Astrocyte of the spinal cord (primary cell): ENCODE data around the gene CCL17.

Experiments
- DNase-seq: peaks from one replicate; pipeline ENCODE4 v3.0.0; 2011; ENCODE audit warnings: low read depth, low spot score
- H3K4me3 ChIP-seq: 2 replicates; pipeline ENCODE4 v1.5.1; 2011; ENCODE audit warnings: low read depth, mild to moderate bottlenecking, low read length, moderate library complexity
- in situ Hi-C: cut with HindIII; loops from 2 replicates; pipeline ENCODE4 v1.10.0; 2017; ENCODE audit warnings: low sequenced_read_pairs
- TF ChIP-seq, protein P1 (sequence below): IDR thresholded peaks from 2 replicates; pipeline ENCODE4 v1.5.1; 2012; ENCODE audit warnings: low read depth, mild to moderate bottlenecking, low read length, inconsistent platforms

The CCL17 gene

DNA sequence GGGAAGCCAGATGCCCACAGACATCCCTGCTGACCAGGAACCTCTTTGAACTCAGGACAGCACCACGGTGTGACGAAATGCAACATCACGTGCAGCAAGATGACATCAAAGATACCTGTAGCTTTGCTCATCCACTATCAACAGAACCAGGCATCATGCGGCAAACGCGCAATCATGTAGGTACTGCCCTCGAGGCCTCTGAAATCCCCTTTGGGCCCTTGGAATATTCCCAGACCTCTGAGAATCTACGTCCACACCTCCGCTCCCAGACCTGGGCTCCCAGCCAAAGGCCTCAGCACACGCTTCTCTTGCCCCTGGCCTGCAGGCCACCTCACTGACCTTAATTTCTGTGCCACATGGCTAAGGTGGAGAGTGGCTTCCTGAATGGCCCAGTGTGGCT, 25.0 kb upstream of the CCL17 start:
- in situ Hi-C loops, result no loop called here
- TF ChIP-seq, protein P1, sequence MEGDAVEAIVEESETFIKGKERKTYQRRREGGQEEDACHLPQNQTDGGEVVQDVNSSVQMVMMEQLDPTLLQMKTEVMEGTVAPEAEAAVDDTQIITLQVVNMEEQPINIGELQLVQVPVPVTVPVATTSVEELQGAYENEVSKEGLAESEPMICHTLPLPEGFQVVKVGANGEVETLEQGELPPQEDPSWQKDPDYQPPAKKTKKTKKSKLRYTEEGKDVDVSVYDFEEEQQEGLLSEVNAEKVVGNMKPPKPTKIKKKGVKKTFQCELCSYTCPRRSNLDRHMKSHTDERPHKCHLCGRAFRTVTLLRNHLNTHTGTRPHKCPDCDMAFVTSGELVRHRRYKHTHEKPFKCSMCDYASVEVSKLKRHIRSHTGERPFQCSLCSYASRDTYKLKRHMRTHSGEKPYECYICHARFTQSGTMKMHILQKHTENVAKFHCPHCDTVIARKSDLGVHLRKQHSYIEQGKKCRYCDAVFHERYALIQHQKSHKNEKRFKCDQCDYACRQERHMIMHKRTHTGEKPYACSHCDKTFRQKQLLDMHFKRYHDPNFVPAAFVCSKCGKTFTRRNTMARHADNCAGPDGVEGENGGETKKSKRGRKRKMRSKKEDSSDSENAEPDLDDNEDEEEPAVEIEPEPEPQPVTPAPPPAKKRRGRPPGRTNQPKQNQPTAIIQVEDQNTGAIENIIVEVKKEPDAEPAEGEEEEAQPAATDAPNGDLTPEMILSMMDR, result no peak
- DNase-seq, result no peak
- H3K4me3 ChIP-seq, result no peak overlapping the region

DNA sequence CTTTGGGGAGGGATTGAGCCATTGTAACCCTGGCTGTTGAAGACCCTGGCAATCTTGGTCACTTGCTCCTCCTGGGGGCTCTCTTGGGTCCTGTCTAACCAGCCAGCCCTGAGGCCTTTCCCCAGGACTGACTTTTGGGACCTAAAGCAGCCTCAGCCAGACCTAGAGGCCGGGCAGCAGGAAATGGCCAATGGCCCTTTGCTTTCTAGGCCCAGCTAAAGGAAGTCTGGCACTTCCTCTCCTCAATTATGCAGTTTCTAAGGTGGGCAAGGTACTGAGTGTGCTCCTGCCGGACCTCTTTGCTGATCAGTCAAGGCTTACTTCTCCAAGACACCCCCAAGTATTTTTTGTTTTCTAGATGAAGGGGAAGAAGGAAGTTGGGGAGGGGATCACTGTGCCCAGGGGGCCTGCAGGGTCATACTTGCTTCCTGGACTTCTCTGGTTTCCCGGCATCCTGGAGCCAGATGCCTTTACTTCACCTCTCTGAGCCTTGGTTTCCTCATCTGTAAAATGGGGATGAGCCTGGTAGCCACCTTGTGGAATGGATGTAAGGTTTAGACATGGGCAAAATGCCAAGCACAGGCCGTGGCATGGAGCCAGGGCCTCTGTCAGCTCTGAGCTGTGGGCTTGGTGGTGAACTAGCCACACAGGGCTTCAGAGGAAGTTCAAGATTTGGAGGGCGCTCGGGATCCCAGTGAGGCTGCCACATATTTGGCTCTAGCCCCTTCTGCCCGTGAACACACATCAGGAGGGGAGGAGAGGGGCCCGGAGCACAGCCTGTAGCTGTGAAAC, 23.7 kb upstream of the CCL17 start:
- DNase-seq, result peak; percentile 23

DNA sequence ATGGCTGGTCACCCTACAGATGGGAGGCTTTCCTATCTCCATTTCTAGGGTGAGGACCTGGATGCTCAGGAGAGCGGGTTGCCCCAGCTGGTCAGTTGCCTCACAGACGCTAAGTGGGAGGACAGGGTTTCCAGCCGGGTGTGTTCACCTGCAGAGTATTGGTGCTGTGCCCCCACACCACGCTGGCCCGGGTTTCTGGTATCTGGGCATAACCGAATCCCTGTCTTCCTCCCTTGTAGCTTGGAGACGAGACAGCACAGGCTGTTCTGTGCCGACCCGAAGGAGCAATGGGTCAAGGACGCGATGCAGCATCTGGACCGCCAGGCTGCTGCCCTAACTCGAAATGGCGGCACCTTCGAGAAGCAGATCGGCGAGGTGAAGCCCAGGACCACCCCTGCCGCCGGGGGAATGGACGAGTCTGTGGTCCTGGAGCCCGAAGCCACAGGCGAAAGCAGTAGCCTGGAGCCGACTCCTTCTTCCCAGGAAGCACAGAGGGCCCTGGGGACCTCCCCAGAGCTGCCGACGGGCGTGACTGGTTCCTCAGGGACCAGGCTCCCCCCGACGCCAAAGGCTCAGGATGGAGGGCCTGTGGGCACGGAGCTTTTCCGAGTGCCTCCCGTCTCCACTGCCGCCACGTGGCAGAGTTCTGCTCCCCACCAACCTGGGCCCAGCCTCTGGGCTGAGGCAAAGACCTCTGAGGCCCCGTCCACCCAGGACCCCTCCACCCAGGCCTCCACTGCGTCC, 22.6 kb upstream of the CCL17 start:
- no peak overlapping the region for H3K4me3 ChIP-seq
- in situ Hi-C loops, result no loop called here
- DNase-seq, result no peak
- TF ChIP-seq, protein P1, result no peak

More for the DNA sequence above, 23.7 kb upstream of the CCL17 start:
- TF ChIP-seq, protein P1, result no peak
- in situ Hi-C loops, result no loop called here
- no peak overlapping the region for H3K4me3 ChIP-seq

DNA sequence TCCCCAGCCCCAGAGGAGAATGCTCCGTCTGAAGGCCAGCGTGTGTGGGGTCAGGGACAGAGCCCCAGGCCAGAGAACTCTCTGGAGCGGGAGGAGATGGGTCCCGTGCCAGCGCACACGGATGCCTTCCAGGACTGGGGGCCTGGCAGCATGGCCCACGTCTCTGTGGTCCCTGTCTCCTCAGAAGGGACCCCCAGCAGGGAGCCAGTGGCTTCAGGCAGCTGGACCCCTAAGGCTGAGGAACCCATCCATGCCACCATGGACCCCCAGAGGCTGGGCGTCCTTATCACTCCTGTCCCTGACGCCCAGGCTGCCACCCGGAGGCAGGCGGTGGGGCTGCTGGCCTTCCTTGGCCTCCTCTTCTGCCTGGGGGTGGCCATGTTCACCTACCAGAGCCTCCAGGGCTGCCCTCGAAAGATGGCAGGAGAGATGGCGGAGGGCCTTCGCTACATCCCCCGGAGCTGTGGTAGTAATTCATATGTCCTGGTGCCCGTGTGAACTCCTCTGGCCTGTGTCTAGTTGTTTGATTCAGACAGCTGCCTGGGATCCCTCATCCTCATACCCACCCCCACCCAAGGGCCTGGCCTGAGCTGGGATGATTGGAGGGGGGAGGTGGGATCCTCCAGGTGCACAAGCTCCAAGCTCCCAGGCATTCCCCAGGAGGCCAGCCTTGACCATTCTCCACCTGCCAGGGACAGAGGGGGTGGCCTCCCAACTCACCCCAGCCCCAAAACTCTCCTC, 21.9 kb upstream of the CCL17 start:
- H3K4me3 ChIP-seq, result no peak overlapping the region
- no peak for DNase-seq
- in situ Hi-C loops, result no loop called here
- TF ChIP-seq, protein P1, result no peak

DNA sequence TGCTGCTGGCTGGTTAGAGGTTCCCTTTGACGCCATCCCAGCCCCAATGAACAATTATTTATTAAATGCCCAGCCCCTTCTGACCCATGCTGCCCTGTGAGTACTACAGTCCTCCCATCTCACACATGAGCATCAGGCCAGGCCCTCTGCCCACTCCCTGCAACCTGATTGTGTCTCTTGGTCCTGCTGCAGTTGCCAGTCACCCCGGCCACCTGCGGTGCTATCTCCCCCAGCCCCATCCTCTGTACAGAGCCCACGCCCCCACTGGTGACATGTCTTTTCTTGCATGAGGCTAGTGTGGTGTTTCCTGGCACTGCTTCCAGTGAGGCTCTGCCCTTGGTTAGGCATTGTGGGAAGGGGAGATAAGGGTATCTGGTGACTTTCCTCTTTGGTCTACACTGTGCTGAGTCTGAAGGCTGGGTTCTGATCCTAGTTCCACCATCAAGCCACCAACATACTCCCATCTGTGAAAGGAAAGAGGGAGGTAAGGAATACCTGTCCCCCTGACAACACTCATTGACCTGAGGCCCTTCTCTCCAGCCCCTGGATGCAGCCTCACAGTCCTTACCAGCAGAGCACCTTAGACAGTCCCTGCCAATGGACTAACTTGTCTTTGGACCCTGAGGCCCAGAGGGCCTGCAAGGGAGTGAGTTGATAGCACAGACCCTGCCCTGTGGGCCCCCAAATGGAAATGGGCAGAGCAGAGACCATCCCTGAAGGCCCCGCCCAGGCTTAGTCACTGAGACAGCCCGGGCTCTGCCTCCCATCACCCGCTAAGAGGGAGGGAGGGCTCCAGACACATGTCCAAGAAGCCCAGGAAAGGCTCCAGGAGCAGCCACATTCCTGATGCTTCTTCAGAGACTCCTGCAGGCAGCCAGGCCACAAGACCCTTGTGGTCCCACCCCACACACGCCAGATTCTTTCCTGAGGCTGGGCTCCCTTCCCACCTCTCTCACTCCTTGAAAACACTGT, 21.0 kb upstream of the CCL17 start:
- peak; percentile 50 for DNase-seq
- H3K4me3 ChIP-seq, result no peak overlapping the region
- in situ Hi-C loops, result no loop called here
- TF ChIP-seq, protein P1, result no peak
